ENCODE measurements around the gene SIRT3. TPM values are rescaled to one million over a fixed set of nuclear protein-coding genes. Genes with fewer than 3 reads are reported as not detected.
A peak's percentile ranks its signal among the peaks of the same experiment; 100 is the strongest.

Gene SIRT3
- total and polyA plus RNA-seq, 2 of the 13 experiments (the other 11 are each of a cell fraction or from before 2014, with no cell fraction given) = 15.1 to 18.2 TPM

GRCh38 chr11:200224-201003 is 35.7 kb downstream of the SIRT3 start:
- intact Hi-C loops (cut with micrococcal nuclease; ENCODE audit: unreplicated experiment) = no loop called here
- Histone ChIP-seq H3K27ac (ENCODE audit: extremely low read length, insufficient read depth, low read length) (no peak overlapping the region), H3K4me3 (replicated peaks in 1 of 3; ENCODE audit: insufficient read depth in 1 of 3, low read depth in 2 of 3, low read length in 3 of 3) (no peak overlapping the region), H3K4me1 (ENCODE audit: insufficient read depth, low read length) (peaks cover 13% of the 10 kb centered on the region), H3K9me3 (ENCODE audit: low read length) (no peaks in the 10 kb centered on the region), H3K4me2 (ENCODE audit: low read depth, low read length) (no peak overlapping the region), H3K9ac (ENCODE audit: insufficient read depth, low read depth, low read length) (no peak overlapping the region), H4K20me1 (ENCODE audit: insufficient read depth, low read length) (peaks cover under 1% of the 10 kb centered on the region; the same call in 1 of the 2 replicates), H3K27me3 (ENCODE audit: control insufficient read depth in 1 of 2, insufficient read depth in 2 of 2, low read length in 2 of 2) (no peaks in the 10 kb centered on the region), H3K79me2 (ENCODE audit: insufficient read depth, low read length) (peaks cover 3% of the 10 kb centered on the region), H3K36me3 (replicated peaks in 1 of 2; ENCODE audit: control insufficient read depth in 1 of 2, insufficient read depth in 2 of 2, low read length in 2 of 2) (peaks cover 3 to 18% of the 10 kb centered on the region in 2 experiments; a peak in 4 of 5 replicates), H2AFZ (ENCODE audit: low read length) (no peak overlapping the region)
- ChIA-PET POLR2A (interaction anchor here (0.6 to 1.0 kb wide), 2 partner anchors 35 to 126 kb away, joined by 3 to 4 read pairs; no protein-coding TSS in a partner anchor), CTCF (ENCODE audit: low intra/inter-chr PET ratio, low total read pairs) (no interaction called here)
- 96% methylated on average over 6 of the region's 13 CpGs for WGBS (ENCODE audit: low lambda C conversion rate)
- in situ Hi-C loops (cut with HindIII; ENCODE audit: extremely low pct_ligation_motif_present, low pct_unique_long_range_greater_than_20kb) = no loop called here
- BruUV-seq (replicated peaks) = no TSS peak
- ATAC-seq (peak; percentile 5; the same call in 1 of the 3 replicates), DNase-seq (ENCODE audit: low spot score) (no peak), FAIRE-seq (no peak)
- TF ChIP-seq AHR (CRISPR knock-in tag; IDR thresholded peaks at IDR 0.05) (no peak), MIER3 (CRISPR knock-in tag; IDR thresholded peaks at IDR 0.05; ENCODE audit: borderline replicate concordance) (no peak), ZFP41 (CRISPR knock-in tag; IDR thresholded peaks at IDR 0.05; ENCODE audit: borderline replicate concordance) (no peak), ZNF761 (CRISPR knock-in tag; conservative IDR thresholded peaks at IDR 0.05) (no peak), DBP (CRISPR knock-in tag; IDR thresholded peaks at IDR 0.05; ENCODE audit: not compliant biosample characterization) (no peak), NAIF1 (CRISPR knock-in tag; IDR thresholded peaks at IDR 0.05; ENCODE audit: borderline replicate concordance) (no peak), POLR2A (IDR thresholded peaks at IDR 0.05; ENCODE audit: insufficient read depth in 1 of 2, low read depth in 2 of 2, low read length in 2 of 2) (0 out of 4 replicates have a peak, but pooled peaks of 1 of the 2 experiments have one; percentile 7), ZFP91 (CRISPR knock-in tag; IDR thresholded peaks at IDR 0.05; ENCODE audit: borderline replicate concordance) (0 out of 2 replicates have a peak, but pooled peaks have one; percentile 13), TCF12 (IDR thresholded peaks at IDR 0.05) (no peak), TCF12 (CRISPR knock-in tag; IDR thresholded peaks at IDR 0.05) (no peak), ZNF576 (CRISPR knock-in tag; IDR thresholded peaks at IDR 0.05) (no peak), AGO2 (optimal IDR thresholded peaks at IDR 0.05; ENCODE audit: low read depth, low read length) (peak; percentile 62), NFRKB (IDR thresholded peaks at IDR 0.05) (no peak)
